Activated naive CD4-positive, alpha-beta T cell treated with Interleukin-2 at 50 U/mL for 16 hours (primary cell): ENCODE results near the gene CCDC182.

ENCODE experiments used
- DNase-seq: peaks from one replicate; pipeline ENCODE4 v3.0.0-alpha.2; 2020

Gene CCDC182

DNA sequence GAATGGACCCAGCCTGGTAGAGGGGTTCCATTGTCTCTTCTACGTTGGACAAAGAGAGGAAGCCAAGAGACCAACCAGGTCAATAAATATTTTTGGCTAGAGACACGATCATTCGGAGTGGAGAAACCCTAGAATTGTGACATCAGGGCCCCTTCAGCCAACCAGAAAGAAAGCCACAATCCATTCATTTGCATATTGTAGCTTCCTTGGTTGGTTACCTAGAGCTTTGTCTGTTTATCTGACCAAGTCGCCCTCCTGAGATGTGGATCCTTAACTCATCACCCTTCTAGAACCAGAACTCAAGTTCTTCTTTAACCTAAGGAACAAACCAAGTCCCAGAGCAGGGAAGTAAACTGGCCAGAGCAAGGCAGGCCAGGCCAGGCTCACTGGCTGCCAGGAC lies at the start of gene CCDC182:
Gene CCDC182 (minus strand): TSS at position 58 of the 400 bp plus-strand sequence. CDS start 27 bp downstream, at position 31.
- DNase-seq, result no peak

DNA sequence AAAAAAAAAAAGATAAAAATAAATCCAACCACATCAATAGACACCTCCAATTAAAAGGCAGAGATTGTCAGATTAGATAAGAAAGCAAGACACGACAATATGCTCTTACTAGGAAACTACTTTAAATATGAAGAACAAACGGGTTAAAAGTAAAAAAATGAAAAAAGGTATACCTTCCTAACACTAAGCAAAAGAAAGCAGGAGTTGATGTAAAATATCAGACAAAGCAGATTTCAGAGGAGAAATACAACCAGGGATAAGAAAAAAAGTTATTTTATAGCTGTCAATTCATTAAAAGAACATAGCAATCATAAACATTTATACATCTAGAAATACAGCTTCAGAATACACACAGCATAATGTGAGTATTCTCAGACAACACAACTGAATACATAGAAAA lies 49.7 kb upstream of the CCDC182 start:
- DNase-seq, result no peak

DNA sequence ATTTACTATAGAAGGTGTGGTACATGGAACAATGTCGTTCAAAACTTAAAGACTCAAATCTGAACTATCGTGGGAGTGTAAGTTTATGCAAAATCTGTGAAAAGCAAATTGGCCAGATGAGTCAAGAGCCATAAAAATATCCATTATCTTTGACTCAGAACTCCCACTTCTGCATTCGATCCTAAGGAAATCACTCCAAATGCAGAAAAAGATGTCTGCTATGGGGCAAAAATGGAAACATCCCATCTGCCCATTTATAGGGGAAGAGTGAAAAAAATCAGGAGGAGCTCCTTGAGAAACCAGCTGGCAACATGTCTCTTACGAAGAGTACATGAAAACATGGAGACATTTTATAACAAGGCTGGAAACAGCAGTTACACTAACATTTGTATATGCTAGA lies 43.6 kb upstream of the CCDC182 start:
- DNase-seq, result no peak

DNA sequence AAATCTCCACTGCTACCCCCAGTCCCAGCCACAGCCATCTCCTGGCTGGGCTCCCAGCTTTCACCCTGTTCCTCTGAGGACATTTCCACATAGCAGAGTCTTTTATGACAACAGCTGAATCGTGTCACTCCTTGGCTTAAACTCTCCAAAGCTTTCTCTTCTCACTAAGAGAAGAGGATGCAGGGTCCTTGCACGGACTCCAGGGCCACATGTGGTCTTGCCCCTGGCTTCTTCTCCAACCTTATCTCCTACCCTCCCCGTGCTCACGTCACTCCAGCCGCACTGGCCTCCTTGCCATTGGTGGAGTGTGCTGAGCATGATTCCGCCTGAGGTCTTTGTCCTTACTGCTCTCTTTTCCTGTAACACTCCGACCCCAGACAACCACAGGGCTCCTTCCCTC lies 39.9 kb upstream of the CCDC182 start:
- DNase-seq, result no peak

DNA sequence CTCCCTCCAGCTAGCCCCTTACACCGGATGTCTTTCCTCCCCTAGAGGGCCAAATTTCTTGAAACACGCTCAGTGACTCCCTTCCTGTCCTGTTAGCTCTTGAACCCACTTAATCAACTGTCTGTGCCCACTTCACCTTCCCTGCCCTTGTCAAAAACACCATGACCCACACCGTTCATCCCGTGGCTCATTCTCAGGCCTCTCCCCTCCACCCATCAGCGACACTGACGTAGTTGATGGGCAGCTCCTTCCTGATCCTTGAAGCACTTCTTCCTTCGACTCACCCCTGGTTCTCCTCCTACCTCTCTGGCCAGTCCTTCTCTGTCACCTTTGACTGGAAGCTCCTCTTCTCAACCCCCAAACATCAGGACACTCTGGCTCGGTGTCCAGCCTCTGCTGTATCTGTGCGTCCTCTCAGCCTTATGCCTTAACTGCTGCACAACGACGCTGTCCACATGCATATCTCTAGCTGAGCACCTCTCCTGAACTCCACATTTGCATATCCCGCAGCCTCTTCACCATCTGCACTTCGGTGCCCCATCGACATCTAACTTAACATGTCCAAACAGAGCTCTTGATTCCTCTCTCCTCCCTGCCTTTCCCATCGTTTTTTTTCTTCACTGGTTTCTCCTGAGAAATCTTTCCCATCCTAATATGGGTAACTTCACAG lies 39.3 kb upstream of the CCDC182 start:
- no peak for DNase-seq

DNA sequence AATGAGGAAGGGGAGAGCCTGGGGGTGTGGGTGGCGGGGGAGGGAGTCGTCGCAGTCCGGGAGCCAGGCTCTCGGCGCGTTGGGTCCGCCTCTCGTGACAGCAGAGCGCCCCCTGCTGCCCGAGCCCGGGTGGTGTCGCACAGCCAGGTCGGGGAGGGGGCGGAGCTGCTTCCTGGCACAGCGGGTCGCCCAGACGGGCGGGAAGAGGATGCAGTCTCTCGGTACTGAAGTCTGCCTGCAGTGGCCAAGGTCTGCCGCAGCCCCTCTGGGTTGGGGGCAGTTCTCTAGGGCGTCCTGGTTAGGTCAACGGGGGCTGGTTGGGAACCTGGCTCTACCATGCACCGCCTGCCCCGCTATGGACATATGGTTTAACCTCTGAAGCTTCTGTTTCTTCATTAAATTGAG lies 38.2 kb upstream of the CCDC182 start:
- peak; percentile 73 for DNase-seq

DNA sequence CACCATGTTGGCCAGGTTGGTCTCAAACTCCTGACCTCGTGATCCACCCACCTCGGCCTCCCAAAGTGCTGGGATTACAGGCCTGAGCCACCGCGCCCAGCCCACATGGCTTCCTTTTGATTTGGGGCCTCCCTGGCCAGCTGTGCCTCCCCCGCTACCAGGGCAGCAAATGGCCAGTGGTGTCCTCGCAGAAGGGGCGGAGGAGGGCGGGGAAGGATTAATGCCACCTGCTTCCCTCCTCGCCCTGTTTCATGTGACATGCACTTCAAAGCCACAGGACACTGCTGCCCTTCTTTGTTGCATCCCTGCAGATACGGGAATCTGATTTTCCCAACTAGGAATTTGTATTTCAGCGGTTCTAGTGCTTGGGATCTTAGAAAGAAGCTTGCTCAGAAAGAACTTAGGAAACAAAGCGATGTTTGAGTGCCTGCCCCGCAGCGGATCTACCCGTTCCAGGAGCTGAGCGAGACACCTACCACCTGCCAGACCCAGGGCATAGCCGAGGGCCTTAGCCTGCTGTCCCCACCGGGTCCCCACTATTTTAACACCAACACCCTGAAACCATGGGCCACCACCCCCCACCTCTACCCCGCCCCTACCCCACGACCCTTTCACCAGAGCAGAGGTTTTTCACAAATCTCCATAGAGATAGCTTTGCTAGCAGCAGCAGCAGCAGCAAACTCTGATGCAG lies 37.7 kb upstream of the CCDC182 start:
- DNase-seq, result no peak

DNA sequence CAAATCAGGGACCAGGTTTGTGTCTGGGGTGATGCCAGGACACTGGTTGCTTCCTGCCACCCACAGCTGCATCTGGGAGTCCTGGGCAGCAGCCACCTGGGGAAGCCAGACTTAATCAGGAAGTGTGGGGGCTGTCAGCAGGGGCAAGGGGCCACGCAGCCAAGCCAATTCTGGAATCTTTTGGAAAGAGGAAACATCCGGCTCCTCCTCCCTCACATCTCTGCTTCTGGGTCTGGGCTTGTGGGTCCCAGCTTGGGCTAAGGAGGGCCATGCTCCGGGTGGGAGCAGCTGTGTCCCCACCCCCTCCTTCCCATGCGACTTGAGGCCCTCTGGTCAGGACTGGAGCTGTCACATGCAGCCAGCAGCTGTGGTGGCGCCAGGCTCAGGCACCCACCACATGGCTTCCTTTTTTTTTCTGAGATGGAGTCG lies 37.0 kb upstream of the CCDC182 start:
- DNase-seq, result no peak

DNA sequence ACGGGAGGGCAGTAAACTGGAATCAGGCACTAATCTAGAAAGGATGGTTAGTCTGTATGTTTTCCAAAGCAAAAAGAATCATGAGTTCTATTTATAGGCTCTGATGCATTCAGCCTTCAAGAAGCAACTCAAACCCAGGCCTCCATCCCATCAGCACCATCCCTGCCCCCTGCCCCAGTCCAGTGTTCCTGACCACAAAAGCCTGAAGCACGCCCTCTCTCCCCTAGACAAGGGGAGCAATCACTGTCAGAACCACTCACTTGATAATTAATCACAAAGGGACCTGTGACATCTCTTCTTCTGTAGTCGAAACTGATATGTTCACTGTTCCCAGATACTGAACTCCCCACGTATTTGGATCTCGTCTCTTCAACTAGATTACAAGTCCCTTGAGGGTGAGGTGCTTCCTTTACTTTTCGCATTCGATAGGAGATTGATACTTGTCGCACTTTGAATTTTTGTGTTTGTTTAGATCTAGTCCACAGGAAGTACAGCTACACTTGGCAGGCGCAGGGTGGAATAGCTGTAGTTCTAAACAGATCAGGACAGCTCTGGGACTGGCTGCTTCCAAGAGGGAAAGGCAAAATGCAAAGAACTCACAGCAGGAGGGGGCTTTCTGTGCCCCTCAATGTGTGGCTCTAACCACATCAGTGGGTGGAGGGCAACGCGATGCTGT lies 36.4 kb upstream of the CCDC182 start:
- DNase-seq, result no peak

DNA sequence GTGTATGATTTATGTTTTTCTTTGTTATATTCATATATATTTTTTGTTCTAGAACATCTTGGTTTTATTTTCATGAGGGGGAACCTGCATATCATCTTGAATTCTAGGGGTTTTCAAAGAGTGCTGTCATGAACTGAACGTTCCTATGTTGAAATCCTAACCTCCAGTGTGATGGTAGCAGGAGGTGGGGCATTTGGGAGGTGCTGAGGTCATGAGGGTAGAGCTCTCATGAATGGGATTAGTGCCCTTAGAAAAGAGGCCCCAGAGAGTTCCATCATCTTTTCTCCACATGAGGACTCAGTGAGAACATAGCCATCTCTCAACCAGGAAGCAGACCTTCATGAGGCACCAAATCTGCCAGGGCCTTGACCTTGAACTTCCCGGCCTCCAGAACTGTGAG lies 34.6 kb upstream of the CCDC182 start:
- no peak for DNase-seq

DNA sequence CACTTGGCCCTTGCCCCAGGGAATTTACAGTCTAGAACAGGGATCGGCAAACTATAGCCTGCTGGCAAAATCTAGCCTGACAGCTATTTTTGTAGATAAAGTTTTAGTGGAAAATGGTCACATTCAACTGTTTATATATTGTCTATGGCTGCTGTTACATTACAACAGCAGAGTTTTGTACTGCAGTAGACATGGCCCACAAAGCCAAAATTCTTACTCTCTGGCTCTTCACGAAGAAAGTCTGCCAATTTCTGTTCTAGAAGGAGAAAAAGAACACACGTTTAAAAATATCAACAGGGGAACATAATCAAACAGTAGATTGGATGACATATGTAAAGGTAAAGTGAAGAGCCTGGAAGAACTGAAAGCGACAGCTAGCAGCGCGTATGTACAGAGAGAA lies 33.2 kb upstream of the CCDC182 start:
- no peak for DNase-seq

DNA sequence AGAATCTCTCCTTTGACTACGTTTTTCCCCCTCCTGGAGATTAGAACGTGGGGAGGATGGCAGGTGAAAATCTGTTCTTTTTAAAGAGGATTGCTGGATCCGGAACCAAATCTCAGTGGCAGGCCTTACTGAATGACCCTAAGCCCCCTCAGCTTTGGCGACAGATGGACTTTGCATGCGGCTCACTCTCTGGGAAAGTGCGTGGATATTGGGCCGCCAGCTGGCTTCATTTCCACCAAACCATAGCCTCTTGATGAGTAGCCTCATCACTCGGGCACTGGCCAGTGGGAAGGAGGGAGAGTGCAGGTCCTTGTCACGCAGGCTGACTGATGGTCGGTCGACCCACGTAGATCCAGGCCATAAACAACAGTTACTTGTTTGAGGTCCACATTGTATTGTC lies 31.3 kb upstream of the CCDC182 start:
- no peak for DNase-seq

DNA sequence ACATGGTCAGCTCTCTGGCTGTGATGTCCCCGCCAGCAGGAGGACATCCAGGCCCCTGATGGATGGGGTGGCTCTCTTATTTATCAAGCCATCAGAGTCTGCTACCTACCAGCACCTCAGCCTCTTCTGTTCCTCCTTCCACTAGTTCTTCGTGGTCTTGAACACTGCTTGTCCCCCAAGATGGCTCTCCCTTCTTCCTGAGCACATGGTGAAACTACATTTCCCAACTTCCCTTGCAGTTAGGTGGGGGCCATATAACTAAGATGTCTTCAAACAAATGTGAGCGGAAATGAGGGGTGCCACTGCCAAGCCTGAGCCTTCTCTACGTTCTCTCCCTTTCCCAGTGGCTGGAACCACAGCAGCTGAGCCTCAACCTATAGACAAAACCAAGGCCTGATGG lies 29.8 kb upstream of the CCDC182 start:
- no peak for DNase-seq

DNA sequence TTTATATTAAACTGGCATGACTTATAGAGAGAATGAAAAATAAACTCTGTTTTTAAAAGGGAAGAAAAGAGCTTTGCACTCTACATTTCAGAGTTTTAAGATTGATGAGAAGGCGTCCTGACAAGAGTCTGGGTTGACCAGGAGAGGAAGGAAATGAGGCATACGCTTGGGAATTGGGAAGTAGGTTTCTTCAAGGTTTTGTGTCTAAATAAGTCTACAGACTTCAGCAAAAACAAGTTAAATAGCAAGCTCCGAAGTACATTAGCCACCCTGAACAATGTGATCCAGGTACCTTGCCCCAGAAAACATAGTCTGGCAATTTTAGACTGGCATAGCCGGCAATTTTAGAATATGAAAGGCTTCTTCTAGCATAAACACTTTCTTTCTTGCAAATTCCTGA lies 28.5 kb upstream of the CCDC182 start:
- no peak for DNase-seq

DNA sequence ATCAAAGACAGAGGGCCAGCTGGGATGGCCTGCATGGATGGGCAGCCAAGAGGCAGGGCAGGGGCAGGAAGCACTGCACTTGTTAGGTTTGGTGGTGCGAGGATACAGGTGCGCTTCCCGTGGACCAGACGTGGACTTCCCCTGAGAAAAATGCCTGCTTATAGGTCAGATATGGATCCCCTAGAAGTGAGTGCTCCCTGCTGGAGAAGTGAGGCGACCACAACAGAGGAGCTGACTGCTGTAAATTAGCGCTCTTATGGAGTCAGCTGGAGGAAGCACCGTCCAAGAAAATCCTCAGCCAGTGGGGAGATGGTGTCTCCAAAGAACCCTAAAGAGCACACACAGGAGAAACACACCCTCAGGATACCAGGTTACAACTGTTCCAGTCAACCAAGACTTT lies 27.7 kb upstream of the CCDC182 start:
- no peak for DNase-seq

DNA sequence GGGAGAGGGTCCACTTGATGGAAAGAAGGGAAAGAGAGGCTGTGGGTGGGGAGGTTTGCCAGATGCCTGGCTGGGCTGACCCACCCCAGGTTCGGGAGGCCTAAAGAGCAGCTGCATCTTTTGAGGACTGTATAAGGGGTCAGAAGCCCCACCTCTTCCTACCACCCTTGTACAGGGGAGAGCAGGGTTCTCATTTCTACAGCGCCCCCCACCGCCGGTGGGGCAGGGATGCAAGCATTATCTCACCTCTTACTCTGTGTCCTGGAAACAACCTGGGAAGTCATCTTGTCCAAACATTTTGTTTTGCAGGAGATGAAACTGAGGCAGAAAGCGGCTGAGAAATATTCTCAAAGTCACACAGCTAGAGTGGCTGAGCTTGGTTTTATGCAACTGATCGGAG lies 22.5 kb upstream of the CCDC182 start:
- DNase-seq, result no peak

DNA sequence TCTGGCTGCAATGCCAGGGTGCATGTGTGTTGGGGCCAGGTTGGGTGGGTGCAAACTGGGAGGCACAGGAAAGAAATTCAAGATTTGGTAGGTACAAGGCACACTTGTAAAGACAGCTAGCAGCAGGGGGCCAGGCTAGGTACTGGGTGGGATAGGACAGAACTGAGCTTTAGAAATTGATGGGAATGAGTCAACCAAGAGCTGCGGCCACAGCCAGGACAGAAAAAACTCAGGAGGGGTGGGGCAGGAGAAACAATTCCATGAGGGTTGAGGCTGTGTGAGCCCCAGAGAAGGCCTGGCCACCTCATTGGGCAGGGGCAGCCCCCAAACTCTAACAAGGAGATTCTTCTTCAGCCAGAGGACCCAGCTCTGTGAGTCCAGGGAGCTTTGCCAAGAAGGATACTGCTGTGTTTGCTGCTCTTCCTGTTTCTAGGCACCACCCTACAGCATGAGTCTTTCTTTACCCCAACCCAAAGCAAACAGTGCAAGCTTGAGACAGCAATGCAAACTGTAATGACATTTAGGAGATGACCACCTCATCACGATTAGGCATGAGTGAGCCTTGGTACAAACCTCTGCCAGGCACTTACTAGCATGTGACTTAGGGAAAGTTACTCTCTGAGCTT lies 21.3 kb upstream of the CCDC182 start:
- DNase-seq, result no peak

DNA sequence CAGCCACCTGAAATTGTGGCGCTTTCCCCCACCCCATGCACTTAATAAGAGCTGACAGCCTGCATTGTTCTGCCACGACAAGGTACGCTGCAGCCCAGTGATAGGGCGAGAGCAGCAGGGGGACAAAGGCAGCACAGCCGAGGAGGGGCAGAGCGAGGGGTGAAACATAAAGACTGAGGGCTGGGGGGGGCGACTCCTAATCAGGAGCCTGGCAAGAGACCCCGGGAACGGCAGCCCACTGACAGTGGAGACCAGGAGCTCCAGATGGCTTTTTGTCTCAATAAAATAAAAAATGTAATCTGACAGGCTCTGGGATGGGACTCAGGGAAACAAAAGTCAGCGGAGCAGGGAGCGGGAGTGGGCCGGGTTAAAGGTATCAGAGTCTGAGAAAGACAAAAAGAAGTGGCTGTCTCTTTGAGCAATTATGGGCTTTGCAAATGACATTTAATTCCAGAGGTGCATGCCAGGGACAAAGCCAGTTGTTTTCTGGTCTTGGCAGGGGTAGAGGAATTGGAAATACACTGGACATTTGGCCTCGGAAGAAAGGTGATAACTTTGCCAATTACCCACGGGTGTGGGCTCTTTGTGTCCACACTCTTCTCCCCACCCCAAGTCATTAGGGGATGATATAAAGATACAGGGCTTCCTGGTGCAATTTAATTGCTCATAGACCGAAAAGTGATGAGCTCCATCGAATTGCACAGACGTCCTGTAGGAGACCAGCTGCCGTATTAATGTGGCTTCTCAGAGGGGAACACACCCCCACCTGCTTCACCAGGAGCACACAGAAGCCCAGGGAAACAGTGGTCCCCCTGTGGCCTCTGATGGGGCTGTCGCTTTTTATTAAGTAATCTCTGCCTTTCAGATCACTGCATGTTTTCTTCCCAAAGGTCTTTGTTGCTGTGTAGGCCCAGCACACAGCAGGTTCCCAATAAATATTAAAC lies 17.6 kb upstream of the CCDC182 start:
- no peak for DNase-seq

DNA sequence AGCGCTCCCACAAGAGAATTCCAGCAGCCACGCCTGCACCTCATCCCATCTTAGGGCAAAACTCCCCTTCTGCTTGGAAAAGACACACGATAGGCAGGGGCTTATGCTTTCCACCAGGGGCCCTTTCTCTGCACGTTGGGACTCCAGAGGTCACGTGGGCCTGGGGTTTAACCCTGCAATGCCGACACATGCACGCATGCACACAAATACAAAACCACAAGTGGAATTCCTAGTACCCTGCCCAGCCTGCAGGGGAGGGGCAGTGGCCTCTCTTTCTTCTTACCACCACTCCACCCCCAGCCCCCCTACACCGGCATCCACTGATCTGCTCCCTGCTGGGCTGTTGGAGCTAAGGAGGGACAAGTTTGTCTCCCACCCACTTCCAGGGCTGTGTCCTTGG lies 16.8 kb upstream of the CCDC182 start:
- no peak for DNase-seq

DNA sequence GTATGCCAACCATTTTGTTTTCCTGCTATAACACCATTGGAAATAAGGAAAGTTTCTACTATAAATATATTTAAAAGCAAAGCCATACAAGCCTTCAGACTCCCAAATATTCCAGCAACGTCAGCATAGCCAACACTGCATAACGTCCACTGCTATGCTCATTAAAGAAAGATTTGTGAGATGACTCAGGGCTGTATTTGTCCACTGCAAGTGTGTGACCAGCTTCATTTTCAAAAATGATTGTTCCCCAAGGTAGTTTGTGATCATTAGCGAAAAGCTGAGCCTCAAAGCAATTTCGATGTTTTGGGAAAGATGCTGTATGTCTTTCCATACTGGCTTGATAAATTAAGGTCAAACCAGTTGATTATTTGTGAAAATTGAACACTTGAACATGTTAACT lies 14.9 kb upstream of the CCDC182 start:
- no peak for DNase-seq

DNA sequence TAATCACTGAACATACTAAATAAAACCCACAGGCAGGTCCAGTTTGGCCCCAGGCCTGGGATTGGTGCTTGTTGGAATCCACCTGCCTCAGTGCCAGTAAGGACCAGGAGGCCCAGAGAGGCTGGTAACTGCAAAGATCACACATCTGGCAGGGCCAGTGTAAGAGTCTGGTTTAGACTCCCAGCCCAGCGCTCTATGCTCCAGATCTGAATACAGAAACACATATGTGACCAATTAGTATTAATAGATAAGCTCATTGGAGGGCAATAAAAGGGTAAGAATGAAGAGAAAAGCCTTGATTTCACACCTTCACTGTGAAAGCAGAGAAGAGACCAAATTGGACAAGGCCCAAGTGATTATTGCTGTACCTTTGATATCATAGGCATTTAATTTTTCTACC lies 13.6 kb upstream of the CCDC182 start:
- DNase-seq, result no peak

DNA sequence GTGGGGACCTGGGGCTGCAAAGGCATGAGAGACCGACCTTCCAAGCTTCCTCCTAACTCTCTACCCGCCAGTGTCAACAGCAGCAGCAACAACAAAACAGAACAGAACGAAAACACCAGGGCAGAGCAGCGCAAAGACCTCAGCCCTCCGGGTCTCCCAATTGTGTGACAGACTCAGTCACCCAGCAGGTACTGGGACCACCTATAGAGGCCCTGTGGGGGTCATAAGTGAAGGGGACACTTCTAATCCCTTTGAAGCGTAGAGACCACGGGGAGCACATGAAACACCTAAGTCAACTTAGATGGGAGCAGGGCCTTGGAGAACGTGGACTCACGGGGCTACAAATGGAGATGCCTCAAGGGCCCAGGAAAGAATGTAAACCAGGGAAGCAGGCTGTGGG lies 12.6 kb upstream of the CCDC182 start:
- DNase-seq, result no peak

DNA sequence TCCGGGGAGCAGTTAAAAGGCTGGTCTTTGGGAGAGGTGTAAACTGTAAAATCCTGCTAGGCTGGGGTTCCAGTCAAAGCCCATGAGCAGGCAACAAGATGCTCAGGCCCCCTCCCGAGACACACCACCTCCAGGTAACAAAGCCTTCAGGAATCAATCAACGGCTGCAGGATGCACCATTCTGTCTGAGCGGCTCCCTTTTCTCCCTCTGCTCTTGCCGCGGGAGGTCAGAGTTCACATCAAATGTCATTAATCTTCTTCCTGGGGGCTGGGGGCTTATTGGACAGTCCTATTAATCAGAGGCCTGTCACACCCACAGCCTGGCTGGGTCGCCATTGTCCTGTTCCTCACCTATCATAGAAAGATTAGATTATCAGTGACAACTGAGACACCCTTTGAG lies 11.9 kb upstream of the CCDC182 start:
- no peak for DNase-seq
